IPS-NIHi7 (cell line): ENCODE results near the gene FAM20A.
"Not testable (repeated sequence)": the region's sequence is repeated elsewhere in the genome, so short reads cannot be mapped to it uniquely, and the experiment has no call there.

ENCODE experiments used
- DNase-seq: peaks from one replicate; pipeline ENCODE4 v3.0.0; 2012; ENCODE audit warnings: mixed read lengths; ENCODE audit errors: extremely low spot score

FAM20A gene

GRCh38 chr17:68519911-68520310, 81.3 kb downstream of the FAM20A start:
- DNase-seq, result no peak

GRCh38 chr17:68519051-68519450, 82.1 kb downstream of the FAM20A start:
- DNase-seq, result not testable (repeated sequence)

DNA sequence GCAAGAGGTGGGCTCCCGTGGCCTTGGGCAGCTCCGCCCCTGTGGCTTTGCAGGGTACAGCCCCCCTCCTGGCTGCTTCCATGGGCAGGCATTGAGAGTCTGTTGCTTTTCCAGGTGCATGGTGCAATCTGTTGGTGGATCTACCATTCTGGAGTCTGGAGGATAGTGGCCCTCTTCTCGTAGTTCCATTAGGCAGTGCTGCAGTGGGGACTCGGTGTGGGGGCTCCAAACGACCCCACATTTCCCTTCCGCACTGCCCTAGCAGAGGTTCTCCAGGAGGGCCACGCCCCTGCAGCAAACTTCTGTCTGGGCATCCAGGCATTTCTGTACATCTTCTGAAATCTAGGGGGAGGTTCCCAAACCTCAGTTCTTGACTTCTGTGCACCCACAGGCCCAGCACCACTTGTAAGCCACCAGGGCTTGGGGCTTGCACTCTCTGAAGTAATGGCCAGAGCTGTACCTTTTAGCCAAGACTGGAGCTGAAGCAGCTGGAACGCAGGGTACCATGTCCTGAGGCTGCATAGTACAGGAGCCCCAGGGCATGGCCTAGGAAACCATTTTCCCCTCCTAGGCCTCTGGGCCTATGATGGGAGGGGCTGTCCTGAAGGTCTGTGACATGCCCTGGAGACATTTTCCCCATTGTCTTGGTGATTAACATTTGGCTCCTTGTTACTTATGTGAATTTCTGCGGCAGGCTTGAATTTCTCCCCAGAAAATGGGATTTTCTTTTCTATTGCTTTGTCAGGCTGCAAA, 82.9 kb downstream of the FAM20A start:
- DNase-seq, result no peak

DNA sequence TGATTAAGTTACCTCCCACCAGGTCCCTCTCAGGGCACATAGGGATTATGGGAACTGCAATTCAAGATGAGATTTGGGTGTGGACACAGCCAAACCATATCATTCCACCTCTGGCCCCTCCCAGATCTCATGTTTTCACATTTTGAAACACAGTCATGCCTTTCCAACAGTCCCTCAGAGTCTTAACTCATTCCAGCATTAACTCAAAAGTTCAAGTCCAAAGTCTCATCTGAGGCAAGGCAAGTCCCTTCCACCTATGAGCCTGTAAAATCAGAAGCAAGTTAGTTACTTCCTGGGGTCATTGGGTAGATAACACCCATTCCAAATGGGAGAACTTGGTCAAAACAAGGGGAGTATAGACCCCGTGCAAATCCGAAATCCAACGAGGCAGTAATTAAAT, 83.6 kb downstream of the FAM20A start:
- not testable (repeated sequence) for DNase-seq

GRCh38 chr17:68516732-68517131, 84.4 kb downstream of the FAM20A start:
- no peak for DNase-seq

- DNase-seq, result no peak
Measured at GRCh38 chr17:68514831-68515635, 86.1 kb downstream of the FAM20A start.

DNA sequence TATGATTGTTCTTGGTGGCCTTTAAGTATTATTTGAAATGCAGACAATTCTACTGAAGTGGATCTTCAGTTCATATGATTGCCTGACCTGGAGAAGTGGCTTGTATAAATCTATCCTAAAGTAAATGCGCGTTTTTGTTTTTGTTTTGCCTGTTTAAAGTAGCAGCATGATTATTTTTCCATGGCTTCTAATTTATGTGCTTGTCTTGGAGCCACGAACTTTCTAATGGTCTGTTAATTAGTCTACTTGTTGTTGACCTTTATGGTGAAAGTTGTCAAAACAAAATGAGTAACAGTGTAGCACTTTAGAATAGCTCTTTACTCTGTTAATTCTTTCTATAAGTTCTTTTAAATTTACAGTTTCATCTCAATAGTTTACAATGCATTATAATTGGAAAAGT, 87.2 kb downstream of the FAM20A start:
- DNase-seq, result no peak

- peak; percentile 22 for DNase-seq
Measured at GRCh38 chr17:68512960-68513474, 88.2 kb downstream of the FAM20A start.

DNA sequence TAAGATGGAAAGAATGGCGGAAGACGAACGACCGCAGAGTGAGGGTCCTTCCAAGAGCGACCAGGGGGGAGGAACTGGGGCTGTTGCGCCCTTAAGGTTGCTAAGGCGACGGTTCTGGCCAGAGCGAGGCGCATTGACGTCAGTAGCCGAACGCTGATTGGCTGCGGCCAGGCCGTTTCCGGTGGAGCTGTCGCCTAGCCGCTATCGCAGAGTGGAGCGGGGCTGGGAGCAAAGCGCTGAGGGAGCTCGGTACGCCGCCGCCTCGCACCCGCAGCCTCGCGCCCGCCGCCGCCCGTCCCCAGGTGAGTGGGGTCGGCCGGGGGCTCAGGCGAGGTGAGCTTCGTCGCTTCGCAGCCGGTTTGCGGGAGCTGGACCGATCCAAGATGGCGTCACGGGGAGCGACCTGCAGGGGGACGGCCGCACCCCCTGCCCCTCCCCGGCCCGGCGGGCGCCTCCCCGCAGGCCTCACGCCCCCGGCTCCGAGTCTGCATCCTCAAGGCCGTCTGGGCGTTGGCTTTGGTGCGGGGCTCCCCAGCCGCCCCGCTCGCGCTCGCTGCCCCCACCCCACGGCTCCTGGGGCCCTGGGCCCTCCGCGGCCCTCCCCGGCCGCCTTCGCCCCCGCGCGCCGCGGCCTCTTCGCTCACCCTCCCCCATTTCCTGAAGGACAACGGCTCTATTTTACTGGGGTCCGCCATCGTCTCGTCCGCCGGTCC, 88.8 kb downstream of the FAM20A start, which contains the start of gene PRKAR1A:
PRKAR1A (plus strand) TSS at position 184 of the 713 bp plus-strand sequence. CDS start 2,970 bp downstream, outside the sequence.
- DNase-seq, result peak; percentile 93

DNA sequence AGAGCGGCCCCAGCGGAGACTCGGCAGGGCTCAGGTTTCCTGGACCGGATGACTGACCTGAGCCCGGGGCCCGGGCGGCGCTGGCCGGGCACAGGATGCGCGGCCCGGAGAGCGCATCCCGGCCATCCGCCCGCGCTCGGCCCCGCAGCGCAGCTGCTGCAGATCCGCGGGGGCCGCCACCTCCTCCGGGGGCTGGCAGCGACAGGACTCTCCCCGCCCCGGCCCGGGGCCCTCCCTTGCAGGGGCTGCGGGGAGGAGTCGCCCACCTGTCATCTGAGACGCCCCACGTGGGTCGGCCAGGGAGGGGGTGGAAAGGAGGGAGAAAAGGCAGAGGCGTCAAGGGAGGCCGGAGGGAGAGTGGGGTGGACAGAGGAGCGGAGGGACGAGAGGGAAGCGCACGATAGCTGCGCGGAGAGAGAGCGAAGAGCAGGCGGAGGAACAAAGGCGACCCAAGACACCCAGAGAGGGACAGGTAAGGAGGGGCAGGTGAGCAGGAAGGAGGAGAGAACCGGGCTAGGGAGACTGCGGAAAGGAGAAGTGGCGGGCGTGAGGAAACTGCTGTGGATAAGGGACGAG, 89.4 kb downstream of the FAM20A start:
- DNase-seq, result peak; percentile 73

- DNase-seq, result no peak
Measured at GRCh38 chr17:68511254-68511670, 89.9 kb downstream of the FAM20A start.

- DNase-seq, result no peak
Measured at GRCh38 chr17:68509141-68510057, 91.8 kb downstream of the FAM20A start.

- no peak for DNase-seq
Measured at GRCh38 chr17:68507576-68507975, 93.6 kb downstream of the FAM20A start.

DNA sequence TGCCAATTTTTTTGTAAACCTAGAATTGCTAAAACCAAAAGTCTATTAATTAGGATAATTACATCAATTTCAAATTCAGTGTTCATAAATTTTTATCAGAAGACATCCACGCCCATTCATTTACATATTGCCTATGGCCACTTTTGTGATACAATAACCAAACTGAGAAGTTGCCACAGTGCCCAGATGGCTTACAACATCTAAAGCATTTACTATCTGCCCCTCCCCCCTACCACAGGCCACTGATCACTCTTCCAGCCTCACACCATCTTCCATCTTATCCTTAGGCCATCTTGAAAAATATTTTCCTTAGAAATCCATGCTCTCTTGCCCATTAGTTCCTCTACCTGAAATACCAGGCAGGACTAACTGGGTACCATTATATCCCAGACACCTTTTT, 95.2 kb downstream of the FAM20A start:
- no peak for DNase-seq

DNA sequence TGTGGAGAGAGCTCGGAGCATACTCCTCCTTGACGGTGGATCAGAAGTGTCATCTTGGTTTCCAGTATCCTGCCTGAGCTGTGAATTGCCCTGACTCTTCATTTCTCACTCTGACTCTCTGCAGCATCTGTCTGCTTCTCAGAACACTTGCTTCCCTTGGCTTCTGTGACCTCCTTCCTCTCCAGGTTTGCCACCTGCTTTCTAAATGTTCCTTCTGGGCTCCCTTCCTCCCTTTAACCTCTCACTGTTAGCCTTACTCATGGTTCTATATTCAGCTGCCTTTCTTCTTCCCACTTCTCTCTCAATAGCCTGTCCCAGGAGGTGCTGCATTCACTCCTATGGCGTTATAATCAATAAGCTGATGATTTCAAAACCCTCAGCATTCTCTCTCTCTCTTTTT, 100.1 kb downstream of the FAM20A start:
- no peak for DNase-seq

DNA sequence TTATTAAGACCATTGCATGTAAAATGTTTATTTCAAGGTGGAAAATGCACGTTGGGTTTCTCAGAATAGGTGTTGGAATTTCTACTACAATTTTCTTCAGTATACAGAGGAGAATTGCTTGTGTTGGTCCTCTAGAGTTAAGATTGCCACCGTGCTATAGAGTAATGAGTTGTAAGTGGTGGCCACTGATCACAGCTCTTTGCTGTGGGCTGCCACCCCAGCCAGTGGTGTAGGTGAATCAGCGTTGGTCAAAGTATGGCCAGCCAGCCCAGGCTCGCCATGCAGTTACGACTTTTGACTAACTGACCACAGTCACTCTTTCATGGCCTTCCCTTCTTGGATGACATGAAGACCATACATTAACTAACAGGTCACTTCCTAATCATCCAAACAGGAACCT, 101.6 kb downstream of the FAM20A start:
- DNase-seq, result no peak

DNA sequence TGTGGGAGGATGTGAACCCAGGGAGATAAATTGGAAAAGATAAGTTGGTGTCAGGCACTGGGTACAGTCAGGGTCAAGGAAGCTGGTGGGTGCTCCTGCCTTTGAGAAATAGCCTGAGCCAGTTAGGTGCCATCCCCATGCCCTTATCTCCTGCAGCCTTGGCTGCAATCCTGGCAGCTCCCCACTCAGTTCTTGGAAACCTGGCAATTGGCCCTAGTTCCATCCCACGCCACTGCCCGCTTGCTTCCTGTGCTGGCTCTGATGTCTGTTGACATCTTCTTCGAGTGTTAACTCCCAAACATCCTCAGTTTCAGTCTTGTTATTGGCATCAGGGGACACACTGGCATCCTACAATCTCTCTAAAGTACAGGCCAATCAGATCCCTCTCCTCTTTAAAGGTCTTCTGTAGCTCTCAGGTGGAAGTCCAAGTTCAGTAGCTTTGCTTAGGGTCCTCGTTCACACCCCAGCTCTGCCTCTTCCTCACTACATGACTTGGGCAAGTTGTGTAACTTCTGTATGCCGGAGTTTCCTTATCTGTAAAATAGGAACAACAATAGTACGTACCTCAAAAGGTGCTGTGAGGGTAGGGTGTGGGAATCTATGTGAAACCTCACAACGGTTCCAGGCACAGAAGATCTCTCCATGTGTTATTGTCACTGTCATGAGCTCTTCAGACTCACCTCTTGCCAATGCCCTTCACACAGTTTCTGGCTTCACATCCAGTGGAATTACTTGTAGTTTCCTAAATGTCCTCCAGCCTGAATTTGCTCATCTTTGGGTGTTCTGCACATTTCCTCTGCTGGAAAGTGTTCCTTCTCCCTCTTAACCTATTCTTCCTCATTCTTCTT, 102.5 kb downstream of the FAM20A start:
- DNase-seq, result no peak

- DNase-seq, result no peak
Measured at GRCh38 chr17:68497885-68498319, 103.3 kb downstream of the FAM20A start.

GRCh38 chr17:68495081-68495480, 106.1 kb downstream of the FAM20A start:
- no peak for DNase-seq
